ENCODE measurements around the gene C14orf119.
A peak's percentile ranks its signal among the peaks of the same experiment; 100 is the strongest.

C14orf119 gene

GRCh38 chr14:23066368-23066767, 28.9 kb upstream of the C14orf119 start:
- H3K4me3 ChIP-seq (ENCODE audit: low read depth, low read length), result no peak overlapping the region
- TF ChIP-seq CTCF (IDR thresholded peaks at IDR 0.05; ENCODE audit: low read depth, low read length), result no peak

- TF ChIP-seq CTCF (IDR thresholded peaks at IDR 0.05; ENCODE audit: low read depth, low read length), result no peak
Observed at GRCh38 chr14:23066855-23067744, 28.2 kb upstream of the C14orf119 start.

DNA sequence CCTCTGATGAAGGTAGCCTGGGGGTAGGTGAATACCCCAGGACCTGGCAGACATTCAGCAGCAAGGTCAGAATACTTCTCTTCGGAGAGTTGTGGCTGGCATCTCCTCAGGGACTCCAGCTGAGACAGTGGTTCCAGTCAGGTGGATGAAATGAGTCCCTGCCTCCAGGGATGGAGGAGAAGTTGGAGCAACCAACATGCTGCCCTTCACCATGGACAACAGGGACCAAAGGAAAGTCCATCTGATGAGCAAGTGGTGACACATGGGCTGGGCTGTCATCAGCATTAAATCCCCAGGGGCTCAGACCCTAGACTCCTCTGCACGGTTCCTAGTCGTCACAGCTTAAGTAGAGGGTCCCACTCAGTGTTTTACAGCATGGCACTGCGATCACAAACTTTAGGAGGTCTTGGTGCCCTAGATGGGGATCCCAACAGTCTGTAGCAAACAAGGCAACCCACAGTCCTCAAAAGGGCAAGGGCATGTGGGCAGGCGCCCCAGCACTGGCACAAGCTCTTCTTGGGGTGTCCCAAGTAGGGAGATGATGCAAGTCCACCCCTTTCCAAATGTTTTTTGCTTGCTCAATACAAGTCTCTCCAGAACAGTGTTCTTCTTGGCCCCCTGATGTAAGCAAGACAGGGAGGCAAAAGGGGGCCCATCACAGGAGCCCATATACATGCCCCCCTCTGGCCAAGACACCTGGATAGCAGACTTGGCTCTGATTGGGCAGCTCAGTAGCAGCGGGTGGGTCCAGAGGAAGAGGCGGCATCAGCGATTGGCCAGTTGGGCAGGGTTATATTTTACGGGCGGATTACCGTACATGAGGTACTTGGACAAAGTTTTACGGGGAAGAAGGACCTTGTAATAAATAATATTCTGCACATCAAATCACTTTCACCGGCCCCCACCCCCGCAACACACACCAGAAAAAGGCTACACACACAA, 27.2 kb upstream of the C14orf119 start:
- peak overlapping the region; percentile 17; the same call in 1 of the 2 replicates for H3K4me3 ChIP-seq (ENCODE audit: low read depth, low read length)
- no peak for TF ChIP-seq CTCF (IDR thresholded peaks at IDR 0.05; ENCODE audit: low read depth, low read length)

More at GRCh38 chr14:23066855-23067744, 28.2 kb upstream of the C14orf119 start:
- no peak overlapping the region for H3K4me3 ChIP-seq (ENCODE audit: low read depth, low read length)

DNA sequence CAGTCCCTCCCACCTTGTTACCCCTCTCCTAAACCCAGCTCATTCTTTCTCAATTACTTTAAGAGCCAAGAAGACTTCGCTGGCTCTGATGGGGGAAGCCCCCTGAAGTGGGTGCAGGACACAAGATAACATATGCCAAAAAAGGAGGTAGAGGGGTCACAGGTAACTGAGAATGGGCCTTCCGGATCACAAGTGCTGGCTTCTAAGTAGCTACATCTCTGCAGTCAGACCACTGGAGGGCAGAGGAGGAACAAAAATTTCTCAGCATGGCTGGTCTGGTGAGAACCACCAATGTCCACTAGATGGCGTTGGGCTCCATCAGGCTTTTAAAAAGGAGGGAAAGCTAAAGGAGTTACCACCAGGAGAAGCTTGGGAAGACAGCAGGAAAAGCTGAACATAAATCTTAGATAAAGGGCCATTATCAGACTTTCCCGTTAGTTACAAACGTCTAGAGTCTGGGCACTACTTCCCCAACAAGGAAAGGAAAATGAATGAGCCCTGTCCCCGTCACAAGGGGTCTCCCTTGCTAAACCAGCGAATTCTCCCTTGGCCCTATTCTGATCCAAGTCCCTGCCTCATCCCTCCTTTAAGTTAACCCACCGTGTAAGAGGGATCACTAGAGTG, 26.4 kb upstream of the C14orf119 start:
- H3K4me3 ChIP-seq (ENCODE audit: low read depth, low read length), result peak overlapping the region; percentile 17; the same call in 1 of the 2 replicates
- peak; percentile 99 for TF ChIP-seq CTCF (IDR thresholded peaks at IDR 0.05; ENCODE audit: low read depth, low read length)

- peak overlapping the region; percentile 32; the same call in 1 of the 2 replicates for H3K4me3 ChIP-seq (ENCODE audit: low read depth, low read length)
- no peak for TF ChIP-seq CTCF (IDR thresholded peaks at IDR 0.05; ENCODE audit: low read depth, low read length)
Observed at GRCh38 chr14:23069413-23069806, 25.9 kb upstream of the C14orf119 start.

DNA sequence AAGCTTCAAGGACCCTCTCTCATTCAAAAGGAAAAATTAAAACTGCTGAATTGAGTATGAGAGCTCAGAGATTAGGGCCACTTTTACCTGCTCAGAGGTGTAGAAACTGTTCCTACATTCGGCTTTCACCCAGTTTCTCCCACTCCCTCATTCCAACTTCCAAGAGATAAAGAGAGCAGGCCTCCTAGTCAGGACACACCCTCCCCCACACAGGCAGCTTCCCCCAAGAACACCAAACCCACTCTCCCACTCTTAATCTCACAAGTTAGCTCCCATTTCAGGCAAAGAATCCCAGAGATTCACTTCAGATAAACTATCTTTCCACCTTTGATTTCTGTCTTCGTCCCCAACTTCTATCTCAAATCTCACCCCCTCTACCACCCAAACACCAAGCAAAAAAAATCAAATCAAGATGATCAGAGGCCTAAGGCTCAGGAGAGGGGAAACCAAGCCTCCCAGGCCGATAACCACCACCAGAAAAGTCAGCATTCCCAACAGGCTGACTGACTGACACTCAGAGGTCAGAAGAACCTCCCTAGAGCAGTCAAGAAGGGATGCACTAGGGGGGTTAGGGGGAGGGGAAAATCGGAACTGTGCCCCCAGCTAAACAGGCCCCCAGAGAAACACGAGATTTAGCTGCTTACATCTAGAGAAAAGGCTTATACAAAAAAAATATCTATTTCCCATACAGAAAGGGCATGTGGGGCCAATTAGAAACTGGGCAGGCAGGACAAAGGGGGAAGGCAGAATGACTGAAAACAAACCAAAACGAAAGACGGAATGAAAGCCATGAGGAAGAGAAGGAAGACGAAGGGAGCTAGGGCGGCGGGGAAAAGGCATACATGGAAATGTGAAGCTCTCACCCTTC, 24.8 kb upstream of the C14orf119 start:
- H3K4me3 ChIP-seq (ENCODE audit: low read depth, low read length), result peak overlapping the region; percentile 97
- TF ChIP-seq CTCF (IDR thresholded peaks at IDR 0.05; ENCODE audit: low read depth, low read length), result no peak

Data from WI38 (cell line).